Activated CD4-positive, alpha-beta T cell treated with anti-CD3 and anti-CD28 coated beads, Interleukin-2, amount 50 U/mL, for 48 hours (primary cell): Measurements from ENCODE around the gene COMMD1.
"Not testable (repeated sequence)": the region's sequence is repeated elsewhere in the genome, so short reads cannot be mapped to it uniquely, and the experiment has no call there.

ENCODE experiments used
- DNase-seq, 2 experiments: peaks; one replicate each; pipeline ENCODE4 v3.0.0-alpha.2; 2020

Gene COMMD1

DNA sequence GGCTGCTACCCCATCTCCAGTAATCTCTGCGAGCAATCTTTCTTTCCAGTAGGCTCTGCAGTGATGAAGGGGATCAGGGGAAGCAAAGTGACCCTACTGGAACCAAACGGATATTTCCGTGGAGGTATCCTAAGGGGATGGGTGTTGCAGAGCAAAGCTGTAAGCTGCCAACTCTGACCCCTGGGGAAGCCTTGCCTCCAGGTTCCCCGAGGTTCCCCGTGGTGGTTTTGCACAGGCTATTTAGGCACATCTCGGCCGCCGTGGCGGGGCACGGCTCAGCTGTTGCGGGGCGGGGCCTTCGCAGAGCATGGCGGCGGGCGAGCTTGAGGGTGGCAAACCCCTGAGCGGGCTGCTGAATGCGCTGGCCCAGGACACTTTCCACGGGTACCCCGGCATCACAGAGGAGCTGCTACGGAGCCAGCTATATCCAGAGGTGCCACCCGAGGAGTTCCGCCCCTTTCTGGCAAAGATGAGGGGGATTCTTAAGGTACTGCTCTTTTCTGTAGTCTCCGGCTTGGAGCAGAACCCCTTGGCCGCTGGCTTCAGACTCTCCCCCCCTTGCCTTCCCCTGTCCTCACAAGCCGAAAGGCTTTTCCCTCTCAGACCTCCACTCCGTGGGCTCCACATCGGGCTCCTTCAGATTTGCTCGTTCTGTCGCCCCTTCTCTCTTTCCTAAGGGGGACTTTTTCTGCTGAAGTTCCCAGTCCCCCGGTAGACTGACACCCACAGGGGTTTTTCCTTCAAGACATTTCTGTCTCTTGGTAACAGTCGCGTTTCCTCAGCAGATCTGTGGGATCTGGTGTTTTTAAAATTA, at the start of gene COMMD1:
Gene COMMD1, plus strand, starts transcription at position 303 of the 814 bp plus-strand sequence. Its CDS starts 5 bp downstream, at position 308.
- DNase-seq: peak; percentile 85 to 88

DNA sequence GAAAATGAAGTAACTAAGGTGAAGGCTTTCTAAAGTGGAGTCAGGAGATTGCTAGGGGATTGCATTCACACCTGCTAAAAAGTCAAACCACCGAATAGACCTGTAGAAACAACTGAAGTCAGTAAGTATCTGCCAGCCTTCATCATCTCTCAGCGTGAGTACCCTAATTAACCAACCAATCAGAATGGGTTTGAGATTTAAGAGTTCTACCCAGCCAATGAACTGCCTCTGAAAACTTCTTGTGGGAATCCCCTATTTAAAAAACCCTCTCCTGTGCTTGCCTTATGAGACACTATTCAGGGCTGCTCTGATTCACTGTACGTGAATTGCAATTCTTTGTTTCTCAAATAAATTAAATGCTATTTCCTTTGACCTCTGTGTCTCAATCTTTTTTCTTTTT, 48.2 kb upstream of the COMMD1 start:
- DNase-seq: no peak

DNA sequence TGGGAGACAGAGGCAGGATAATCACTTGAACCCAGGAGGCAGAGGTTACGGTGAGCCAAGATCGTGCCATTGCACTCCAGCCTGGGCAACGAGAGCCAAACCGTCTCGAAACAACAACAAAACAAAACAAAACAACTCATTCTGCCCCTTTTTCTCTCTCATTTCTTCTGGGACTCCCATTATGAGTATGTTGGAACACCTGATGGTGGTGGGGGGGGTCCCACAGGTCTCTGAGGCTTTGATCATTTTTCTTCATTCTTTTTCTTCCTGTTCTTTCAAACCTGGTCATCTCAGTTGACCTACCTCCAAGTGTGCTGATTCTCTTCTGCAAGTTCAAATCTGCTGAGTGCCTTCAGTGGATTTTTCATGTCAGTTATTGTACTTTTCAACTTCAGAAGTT, 43.4 kb upstream of the COMMD1 start:
- no peak for DNase-seq

DNA sequence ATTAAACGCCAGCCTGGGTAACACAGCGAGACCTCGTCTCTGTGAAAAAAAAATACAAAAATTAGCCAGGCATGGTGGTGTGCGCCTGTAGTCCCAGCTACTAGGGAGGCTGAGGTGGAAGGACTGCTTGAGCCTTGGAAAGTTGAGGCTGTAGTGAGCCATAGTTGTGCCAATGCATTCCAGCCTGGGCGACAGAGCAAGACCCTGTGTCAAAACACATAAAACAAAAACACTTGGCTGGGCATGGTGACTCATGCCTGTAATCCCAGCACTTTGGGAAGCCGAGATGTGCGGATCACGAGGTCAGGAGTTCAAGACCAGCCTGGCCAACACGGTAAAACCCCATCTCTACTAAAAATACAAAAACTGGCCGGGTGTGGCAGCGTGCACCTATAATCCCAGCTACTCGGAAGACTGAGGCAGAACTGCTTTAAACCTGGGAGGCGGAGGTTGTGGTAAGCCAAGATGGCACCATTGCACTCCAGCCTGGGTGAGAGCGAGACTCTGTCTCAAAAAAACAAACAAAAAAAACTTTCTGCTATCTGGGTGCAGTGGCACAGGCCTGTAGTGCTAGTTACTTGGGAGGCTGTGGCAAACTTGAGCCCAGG, 38.9 kb upstream of the COMMD1 start:
- DNase-seq: not testable (repeated sequence)

DNA sequence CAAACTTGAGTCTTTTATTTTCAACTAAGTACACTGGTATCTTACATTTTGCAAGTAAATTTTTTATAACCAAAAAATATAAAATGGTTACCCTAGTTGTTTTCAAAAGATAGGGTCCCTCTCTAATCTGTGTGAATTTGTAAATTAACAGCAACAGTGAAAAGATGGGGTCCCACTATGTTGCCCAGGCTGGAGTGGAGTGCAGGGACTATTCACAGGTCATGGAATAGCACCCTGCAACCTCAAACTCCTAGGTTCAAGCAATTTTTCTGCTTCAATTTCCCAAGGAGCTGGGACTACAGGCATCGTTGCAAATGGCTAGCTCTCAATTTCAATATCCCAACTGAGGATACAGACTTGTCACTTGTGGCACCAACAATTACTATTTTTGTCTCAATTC, 29.1 kb upstream of the COMMD1 start:
- no peak for DNase-seq

DNA sequence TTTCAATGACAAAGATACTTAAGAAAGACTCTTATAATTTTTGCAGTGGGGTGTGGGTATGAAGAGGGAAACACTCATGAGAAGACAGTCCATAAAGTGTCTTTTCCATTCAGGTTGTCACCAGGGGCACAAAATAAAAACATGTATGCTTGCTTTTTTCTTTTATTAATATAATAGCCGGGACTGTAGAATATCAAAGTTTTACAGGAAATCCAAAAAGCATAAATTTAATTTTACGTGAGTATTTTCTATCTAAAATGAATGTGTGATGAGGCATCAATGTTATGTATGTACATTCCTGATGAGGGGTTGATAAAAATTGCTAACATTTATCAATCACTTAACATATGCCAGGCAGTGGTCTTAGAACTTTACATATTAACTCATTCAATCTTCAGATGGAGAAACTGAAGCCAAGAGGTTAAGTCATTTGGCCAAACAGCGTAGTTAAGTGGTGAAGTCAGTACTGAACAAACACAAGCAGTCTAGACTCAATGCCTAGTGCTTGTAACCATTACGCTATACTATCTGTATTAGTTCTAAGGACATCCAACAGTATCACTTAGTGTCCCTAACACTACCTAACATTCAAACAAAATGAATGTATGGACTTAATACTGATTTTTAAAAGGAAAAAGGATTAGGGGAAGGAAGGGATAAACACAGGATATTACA, 27.8 kb upstream of the COMMD1 start:
- no peak for DNase-seq

DNA sequence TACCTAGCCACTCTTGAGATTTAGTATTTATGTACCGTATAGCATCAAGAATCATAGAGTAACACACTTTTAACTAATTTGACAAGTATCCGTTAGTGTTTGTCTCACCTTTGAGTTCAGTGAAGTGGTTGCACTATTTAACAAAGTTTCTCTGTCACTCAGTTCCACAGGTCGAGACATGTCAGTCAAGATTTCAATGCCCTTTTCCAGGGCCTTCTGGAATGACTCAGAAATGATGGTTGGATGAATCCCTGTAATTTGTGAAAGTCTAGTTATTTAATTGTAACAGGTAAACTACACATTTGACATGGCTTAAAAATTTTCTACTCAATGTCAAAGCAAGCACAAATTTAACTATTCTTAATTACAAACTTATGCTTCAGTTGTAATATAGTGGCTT, 26.7 kb upstream of the COMMD1 start:
- DNase-seq: no peak

DNA sequence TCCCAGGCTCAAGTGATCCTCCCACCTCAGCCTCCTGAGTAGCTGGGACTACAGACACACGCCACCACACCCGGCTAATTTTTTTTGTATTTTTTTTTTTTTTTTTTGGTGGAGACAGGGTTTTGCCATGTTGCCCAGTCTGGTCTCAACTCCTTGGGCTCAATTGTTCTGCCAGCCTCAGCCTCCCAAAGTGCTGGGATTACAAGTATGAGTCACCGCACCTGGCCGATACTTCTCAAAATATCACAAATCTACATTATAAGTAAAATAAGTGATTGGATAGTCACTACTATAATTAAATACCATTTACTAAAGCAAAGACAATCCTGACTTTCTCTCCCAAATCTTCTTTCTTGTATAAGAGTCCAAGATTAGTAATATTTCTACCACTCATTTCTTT, 26.1 kb upstream of the COMMD1 start:
- DNase-seq: not testable (repeated sequence)

DNA sequence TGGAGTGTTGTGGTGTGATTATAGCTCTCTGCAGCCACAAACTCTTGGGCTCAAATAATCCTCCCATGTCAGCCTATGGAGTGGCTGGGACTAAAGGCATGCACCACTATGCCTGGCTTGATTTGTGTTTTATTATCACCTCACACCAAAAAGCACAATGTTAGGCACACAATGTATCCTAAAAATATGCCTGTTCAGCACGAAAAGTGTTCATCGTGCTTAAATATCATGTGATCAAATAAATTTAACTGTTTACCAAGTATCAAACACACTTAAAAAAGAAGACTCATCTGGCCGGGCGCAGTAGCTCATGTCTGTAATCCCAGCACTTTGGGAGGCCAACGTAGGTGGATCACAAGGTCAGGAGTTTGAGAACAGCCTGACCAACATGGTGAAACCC, 22.6 kb upstream of the COMMD1 start:
- no peak for DNase-seq

DNA sequence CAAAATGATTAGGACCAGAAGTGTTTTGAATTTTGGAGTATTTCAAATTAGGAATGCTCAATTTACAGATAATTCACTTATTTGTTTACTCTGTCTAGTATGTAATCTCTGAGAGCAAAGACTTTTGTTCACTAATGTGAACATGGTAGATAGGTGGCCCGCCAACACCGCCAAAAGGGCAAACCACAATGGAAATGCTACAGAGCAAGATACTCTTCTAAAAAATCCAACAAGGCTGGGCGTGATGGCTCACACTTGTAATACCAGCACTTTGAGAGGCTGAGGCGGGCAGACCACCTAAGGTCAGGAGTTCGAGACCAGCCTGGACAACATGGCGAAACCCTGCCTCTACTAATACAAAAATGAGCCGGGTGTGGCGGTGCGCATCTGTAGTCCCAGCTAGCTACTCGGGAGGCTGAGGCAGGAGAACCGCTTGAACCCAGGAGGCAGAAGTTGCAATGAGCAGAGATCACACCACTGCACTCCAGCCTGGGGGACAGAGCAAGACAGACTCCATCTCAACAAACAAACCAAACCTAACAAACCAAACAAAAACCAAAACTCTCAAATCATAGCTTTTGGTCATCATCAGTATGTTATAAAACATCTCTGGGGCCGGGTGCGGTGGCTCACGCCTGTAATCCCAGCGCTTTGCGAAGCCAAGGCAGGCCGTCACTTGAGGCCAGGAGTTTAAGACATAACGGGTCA, 19.4 kb upstream of the COMMD1 start:
- DNase-seq: no peak

DNA sequence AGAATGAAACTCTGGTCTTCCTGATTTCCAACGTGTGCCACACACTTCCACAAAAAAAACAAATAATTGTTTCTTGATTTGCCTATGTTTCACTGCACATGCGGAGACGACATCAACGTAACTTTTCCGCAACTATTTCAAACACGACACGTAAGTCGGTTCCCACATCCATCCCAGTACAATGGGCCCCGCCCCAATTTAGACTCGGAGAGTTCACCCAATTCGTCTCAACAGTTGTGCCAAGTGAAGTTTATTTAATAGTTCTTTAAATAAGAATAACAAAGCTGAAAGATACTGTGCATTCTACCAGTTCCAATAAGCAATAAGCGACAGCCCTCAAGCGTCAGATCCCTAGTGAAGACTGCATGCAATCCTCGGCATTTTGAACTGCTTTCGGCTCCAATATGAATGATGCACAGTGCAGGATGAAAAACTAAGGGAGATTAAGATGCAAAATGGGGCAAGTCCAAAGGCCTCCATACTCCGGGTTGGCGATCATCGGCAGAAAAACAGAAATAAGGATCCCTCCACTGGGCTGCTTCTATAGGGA, 17.7 kb upstream of the COMMD1 start:
- peak; percentile 29 to 30 for DNase-seq

DNA sequence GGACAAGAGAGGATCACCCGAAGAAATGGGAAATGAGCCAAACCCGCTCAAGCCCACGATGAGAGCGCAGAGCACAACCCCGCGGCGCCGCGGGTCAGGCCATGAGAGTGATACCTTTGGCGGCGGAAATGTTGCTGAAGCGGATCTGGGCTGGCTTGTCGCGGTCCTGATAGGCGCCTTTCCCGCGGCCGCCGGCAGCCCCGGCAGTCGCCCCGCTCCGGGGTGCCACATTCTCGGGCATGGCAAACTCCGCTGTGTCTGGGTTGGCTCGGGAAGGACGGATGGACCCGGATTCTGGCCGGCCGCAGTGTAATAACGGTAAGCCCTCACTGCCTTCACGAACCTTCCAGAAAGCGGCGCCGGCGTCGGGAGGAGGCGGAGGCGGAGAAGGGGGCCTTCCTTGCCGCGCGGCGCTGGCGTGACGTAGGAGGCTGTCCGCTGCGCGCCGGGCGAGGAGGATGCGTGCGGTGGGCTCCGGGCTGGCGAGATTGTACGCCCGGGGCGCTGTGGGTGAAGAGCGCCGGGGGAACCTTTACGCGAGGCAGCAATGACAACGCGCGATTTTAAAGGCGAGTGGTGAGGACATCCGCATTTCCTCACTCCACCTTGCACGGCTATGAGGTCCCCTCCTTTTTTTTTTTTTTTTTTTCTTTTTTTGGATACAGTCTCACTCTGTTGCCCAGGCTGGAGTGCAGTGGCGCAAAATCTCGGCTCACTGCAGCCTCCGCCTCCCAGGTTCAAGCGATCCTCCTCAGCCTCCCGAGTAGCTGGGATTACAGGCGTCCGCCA, 17.0 kb upstream of the COMMD1 start, which contains the start of gene CCT4:
Gene CCT4, minus strand, starts transcription at position 390 of the 789 bp plus-strand sequence. Its CDS starts 149 bp downstream, at position 241.
- peak; percentile 89 to 91 for DNase-seq

DNA sequence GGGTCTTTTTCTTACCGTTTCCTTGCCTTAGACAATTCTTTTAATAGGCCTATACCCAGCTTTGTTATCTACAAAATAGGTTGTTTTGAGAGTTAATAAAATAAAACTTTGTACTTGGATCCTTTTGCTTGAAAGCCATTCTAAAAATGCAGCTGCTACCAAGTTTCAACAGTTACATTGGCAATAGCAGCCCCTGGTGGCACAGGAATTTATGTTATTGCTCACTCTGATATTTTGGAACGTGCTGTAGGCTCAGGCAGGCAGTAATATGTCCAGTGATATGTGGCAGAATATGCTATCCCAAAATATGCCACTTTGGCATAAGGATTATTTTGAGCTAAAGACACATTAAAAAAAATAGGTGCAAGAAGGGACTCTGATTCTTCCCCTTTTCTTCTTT, 6.7 kb upstream of the COMMD1 start:
- no peak for DNase-seq

DNA sequence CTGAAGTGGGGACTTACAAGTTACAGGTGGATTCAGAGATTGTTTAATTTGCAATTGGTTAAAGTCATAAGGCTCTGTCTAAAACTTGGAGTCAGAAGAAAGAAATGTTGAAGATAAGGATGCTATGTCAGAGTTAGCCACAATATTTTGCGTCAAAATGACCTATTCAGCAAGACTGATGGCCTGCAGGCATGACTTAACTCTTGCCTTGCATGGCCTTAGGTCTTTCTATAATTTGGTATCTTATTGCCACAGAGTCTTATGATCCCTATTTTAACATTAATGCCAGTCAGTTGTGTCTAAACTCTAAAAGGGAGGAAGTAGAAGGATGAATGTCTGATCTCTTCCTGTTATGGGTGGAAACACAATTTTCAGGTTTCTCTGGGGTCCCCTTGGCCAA, 5.2 kb upstream of the COMMD1 start:
- no peak for DNase-seq

DNA sequence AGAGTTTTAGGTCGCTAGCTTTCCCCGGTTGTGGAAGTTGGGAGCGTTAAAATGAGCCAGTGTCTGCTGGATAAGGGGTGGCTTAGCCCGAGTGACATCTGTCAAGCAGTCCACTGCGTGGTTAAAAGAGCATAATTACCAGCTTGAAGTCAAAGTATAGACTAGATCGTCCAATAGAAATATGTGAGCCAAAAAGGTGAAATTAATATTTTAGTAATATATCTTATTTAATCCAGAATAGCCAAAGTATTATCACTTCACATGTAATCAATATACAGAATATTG, 654 bp downstream of the COMMD1 start:
- no peak for DNase-seq

DNA sequence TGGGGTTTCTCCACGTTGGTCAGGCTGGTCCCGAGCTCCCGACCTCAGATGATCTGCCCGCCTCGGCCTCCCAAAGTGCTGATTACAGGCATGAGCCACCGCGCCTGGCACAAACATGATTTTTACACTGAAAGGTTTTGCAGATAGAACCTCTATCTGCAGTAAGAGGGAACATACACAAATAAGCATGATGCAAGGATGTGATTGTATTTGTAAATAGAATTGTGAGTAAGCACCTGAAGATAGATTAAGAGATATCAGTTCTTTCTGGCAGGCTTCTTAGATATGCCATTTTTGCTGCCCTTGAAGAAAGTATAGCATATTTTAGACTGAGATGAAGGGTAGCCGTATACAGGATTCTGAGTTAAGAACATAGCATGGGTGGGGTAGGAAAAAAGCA, 3.6 kb downstream of the COMMD1 start:
- no peak for DNase-seq

DNA sequence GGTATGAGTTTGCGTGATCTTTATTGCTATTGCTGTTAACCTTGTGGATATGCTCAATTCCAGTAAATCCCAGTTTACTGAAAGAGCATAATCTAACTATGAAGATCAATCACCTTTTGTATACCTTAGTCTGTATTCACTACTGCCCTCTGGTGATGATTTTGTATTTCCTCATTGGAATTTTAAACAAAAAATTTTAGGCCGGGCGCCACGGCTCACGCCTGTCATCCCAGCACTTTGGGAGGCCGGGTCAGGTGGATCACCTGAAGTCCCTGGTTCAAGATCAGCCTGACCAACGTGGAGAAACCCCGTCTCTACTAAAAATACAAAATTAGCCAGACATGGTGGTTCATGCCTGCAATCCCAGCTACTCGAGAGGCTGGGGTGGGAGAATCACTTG, 5.1 kb downstream of the COMMD1 start:
- DNase-seq: no peak

DNA sequence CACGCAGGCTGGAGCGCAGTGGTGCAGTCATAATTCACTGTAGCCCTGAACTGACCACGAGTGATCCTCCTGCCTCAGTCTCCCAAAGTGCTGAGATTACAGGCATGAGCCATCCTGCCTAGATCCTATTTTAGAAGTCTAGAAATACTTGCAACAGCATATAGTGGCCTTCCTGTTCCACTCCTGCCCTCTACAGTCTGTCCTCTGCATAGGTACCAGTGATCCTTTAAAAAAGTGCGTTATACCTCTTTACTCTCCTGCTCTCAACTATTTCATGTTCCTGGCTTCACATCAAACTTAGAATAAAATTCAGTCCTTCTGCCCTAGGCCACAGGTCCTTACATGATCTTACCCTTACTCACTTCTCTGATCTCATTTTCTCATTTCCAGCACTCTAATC, 6.0 kb downstream of the COMMD1 start:
- no peak for DNase-seq

DNA sequence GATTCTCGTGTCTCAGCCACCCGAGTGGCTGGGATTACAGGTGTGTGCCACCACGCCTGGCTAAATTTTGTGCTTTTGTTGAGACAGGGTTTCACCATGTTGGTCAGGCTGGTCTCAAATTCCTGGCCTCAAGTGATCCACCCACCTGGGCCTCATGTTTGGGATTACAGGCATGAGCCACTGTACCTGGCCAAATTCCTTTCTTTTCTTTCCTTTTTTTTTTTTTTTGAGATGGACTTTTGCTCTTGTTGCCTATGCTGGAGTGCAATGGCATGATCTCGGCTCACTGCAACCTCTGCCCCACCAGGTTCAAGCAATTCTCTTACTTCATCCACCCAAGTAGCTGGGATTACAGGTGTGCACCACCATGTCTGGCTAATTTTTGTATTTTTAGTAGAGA, 9.3 kb downstream of the COMMD1 start:
- not testable (repeated sequence) for DNase-seq

DNA sequence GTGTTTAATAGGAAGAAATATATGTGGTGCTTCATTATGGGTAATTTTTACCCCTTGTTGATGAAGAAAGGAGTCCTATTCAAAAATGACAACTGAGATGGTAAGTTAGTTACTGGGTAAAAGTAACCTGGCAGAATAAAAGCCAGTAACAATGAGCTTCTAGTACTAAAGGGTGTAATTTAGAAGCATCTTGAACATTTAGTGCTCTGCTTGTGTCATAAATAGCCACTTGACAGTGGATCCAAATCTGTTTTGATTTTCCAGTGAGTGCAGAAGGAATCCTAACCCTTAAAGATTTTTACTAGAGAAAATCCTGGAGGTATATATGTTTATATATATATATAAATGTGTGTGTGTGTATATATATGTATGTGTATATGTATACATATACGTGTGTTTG, 15.1 kb downstream of the COMMD1 start:
- no peak for DNase-seq

DNA sequence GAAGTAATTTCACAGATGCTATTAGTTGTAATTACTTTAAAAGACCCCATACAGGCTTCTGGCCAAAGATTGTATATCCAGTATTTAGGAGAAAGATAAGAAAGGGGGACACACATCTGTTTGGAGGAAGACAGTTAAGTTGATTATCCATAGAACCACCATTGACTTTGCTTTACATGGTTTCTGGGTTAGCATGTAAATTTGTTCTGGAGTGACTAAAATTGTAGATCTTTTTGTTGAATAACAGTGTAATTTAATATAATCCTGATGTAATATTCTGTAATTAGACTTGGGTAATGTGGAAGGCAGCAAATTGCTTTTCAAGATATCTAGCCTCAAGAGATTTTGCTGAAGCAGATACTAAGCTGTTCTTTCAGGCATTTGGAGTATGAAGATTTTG, 17.2 kb downstream of the COMMD1 start:
- no peak for DNase-seq

DNA sequence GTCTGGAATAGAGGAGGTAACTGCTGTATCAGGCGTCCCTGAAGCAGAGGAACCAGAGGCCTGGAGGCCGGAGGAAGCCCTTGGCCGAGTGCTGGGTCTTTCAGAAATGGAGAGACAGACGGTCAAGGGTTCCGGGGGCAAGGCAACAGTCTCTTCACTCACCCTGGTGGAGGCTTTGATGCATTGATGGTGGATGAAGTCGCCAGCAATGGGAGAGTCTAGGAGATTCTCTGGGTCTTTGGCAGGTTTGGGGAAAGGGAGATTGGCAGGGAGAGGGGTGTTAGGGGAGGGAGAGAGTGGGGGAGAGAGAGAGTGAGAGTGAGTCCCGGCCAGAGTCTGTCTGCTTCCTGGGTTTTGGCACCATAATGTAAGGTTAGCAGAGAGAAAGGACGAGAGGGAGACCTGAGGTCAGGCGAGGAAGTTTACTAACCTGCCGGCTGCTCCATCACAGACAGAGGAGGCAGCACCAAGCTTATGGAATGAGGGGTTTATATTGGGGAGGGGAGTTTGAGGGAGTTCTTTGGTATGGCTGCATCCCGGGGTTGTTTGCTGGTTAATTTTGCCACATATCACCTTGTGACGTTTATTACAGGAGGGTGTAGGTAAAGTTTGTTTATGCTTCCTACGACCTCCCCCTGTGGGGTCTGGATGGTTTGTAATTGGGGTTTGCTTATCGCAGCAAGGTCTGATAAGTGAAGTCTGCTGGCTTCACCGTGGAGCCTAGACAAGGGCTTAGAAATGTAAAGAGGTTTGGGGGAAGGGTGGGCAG, 19.6 kb downstream of the COMMD1 start:
- DNase-seq: no peak
